HG02623 (cell line): ENCODE measurements around the gene PTPN5.

Experiments
- ATAC-seq: cut with Tn5 transposase; IDR thresholded peaks from one replicate; pipeline ENCODE4 v1.9.1; 2021; ENCODE audit warnings: moderate library complexity; ENCODE audit not compliant: unreplicated experiment

PTPN5 gene

GRCh38 chr11:18713646-18714442, 77.8 kb downstream of the PTPN5 start:
- ATAC-seq, result no peak

DNA sequence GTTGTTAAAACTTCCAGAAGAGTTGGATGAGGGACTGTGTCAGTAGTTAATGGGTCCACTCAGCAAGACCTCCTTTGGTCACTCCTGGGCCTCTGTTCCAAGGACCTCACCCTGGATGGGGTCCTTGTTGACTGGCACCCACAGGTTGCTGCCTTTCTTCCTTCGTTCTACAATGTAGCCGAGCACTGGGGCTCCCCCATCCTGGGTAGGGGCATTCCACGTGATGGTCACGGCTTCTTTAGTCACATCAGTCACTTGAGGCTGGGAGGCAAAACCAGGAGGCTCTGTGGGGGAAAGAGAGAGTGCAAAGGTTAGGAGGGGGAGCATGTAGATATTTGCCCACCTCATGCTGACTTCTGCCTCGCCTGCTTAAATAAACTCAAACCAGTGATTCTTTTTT, 81.1 kb downstream of the PTPN5 start:
- ATAC-seq, result no peak

DNA sequence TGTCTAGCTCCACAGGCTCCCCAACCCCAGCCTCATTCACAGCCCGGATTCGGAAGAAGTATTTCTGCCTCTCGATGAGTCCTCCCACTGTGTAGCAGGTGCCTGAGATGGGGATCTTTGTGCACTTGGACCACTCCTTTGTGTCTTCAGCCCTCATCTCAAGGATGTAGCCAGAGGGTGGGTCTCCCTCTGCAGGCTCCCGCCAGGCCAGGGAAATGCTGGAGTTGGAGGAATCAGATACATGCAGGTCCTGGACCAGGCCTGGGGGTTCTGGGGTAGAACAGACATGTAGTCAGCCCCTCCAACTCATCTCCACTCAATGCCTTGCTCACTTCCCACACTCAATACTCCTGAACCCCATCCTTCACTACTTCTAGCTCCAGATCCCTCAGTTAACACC, 82.2 kb downstream of the PTPN5 start:
- no peak for ATAC-seq

DNA sequence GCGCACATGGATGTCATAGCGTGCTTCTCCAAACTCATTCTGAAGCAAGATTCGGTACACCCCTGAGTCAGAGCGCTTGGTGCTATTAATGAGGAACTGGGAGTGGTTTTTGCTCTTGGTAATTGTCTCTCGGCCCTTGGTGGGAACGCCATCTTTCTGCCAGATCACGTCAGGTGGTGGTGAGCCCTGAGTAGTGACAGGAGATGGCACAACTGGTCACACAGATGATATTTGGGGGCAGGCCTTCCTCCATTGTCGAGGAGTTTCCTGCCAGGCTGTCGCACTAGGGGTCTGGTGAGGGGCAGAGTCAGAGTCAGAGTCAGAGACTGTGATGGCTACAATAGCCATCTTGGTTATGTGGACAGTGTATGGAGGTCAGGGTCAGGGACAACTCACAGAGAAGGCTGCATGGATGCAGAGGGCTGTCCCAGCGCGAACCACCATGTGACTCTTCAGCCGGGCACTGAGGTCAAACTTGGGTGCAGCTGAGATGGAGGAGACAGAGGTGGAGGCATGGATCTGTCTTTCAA, 83.7 kb downstream of the PTPN5 start:
- no peak for ATAC-seq

- no peak for ATAC-seq
Observed at GRCh38 chr11:18706330-18707243, 85.0 kb downstream of the PTPN5 start.

- ATAC-seq, result no peak
Observed at GRCh38 chr11:18705651-18706281, 85.8 kb downstream of the PTPN5 start.

GRCh38 chr11:18704698-18705097, 86.9 kb downstream of the PTPN5 start:
- no peak for ATAC-seq

DNA sequence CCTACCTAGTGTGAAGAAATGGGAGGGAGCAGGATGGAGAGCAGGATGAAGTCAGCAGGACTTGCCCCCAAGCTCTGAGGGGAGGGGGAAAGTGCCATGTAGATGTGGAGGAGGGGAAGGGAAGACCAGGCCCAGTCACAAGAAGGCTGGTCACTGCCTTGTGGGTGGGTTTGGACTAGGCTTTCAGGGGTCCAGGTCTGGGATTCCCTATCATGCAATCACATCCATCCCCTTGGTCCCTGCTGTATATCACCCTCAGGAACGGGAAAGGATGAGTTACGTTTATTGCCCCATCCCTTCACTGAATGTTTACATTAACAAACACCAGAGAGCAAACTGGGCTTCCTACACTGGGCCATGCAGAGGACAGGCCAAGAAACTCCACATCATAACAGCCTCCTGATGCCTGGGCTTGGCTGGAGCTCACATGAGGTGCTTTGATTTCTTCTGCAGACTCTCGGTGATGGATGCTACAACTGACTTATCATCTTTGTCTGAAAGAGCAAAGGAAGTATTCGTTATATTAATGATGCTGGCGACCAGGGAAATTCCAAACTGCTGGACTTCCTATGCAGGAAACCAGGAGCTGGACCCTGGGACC, 87.5 kb downstream of the PTPN5 start:
- no peak for ATAC-seq

DNA sequence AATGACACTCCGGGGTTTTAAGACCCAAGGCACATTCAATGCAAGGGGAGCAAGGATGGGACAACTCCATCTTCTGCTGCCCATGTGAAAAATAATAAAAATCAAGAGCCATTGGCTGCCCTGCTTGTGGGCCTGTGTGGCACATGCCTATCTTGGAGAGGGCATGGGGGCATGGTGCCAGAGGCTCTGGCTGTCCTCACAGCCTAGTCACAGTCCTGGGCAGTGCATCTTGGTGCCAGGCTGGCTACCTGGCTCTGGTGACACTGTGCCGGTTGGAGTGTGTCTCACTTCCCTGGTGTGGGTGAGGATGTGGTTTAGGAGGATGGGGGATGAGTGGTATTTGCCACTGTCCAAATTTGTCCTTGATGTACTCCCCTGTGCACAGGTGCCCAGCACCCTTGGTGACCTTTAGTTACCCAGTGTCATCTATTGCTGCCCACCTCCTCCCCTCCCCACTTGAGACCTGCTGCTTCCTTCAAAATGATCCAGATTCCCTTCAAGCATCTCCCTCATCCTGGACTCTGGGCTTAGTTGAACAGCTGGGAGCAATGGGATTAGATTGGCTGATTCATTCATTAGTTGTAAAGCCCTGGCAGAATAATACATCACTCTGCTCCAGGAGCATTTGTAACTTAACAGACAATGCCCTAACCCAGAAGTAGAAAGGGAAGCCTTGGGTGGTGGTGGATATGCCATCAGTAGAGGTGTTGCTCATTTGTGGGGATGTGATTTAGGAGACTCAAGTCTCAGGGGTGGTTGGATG, 88.4 kb downstream of the PTPN5 start:
- ATAC-seq, result no peak

- no peak for ATAC-seq
Observed at GRCh38 chr11:18701614-18702216, 89.9 kb downstream of the PTPN5 start.

DNA sequence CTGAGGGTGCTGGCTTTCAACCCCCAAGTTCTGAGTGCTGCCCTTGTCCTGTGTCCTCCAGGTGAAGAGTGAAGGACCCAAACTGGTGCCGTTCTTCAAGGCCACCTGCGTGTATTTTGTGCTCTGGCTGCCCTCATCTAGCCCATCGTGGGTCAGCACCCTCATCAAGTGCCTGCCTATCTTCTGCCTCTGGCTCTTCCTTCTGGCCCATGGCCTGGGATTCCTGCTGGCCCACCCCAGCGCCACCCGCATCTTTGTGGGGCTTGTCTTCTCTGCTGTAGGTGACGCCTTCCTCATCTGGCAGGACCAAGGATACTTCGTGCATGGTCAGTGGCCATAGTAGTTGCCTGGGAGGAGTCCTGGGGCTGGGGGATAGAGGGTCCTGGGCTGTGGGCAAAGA, 90.7 kb downstream of the PTPN5 start:
- ATAC-seq, result no peak

GRCh38 chr11:18700375-18700774, 91.2 kb downstream of the PTPN5 start:
- ATAC-seq, result no peak

- ATAC-seq, result no peak
Observed at GRCh38 chr11:18699848-18700261, 91.7 kb downstream of the PTPN5 start.

DNA sequence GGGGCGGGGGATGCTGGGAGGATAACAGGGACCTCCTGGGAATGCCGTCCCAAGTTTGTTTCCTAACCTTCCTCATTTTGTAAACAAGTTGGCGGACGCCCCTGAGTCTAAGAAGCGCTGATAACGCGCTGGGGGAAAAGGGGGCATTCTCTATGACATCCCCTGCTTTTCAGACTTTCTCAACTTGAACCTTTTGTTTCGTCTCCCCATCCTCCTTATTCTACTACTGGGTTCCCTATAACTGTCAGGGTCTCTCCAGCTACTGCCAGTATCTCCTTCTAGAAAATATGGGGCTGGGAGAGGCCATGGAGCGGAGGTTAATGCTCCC, 92.4 kb downstream of the PTPN5 start:
- no peak for ATAC-seq

GRCh38 chr11:18698341-18699268, 93.0 kb downstream of the PTPN5 start, which contains the start of gene TMEM86A:
TMEM86A (plus strand) TSS chr11:18698779; CDS start chr11:18698887, 108 bp downstream.
- peak; percentile 92 for ATAC-seq

DNA sequence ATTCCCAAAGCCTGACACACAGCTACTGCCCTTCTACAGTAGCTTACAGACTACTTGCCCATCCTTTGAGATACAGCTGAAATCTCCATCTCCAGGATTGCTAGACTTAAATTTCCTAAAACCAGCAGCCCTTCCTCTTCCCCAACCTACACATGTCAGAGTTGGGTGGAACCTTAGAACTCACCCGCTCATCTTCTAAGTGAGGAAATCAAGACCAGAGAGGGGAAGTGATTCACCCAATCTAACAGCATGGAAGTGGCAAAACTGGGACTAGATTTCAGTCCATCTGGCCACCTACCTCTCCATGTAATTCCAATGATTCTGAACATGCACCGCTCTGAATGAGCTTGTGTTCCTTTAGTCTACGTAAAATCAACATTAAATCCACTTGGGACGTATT, 94.0 kb downstream of the PTPN5 start:
- ATAC-seq, result no peak

DNA sequence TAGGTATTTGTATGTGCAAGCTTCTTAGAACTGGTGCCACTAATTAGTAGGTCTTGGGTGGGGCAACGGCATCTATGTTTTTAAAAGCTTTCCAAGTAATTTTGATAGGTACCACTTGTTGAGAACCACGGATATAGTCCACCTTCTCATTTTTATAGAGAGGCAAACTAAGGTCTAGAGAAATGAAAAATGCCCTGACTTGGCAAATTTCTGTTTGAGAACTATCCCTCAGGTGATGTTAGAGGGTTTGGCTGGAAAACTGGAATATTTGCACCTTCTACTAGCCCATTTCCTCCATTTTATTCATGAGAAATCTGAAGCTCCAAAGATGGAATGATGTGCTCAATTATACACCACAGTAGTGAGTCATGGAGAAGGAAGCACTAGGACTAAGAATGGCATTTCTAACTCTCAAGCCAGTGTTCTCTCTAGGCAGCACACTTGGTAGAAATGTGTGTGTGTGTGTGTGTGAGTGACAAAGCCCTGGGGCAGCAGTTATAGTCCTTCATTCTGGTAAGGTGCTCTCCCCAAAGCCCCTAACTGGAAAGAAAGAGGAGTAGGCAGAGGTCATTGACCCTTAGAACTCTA, 94.9 kb downstream of the PTPN5 start:
- ATAC-seq, result no peak
